ENCODE measurements around the gene SBF1. TPM values are rescaled to one million over a fixed set of nuclear protein-coding genes. Genes with fewer than 3 reads are reported as not detected.

Gene SBF1, protein sequence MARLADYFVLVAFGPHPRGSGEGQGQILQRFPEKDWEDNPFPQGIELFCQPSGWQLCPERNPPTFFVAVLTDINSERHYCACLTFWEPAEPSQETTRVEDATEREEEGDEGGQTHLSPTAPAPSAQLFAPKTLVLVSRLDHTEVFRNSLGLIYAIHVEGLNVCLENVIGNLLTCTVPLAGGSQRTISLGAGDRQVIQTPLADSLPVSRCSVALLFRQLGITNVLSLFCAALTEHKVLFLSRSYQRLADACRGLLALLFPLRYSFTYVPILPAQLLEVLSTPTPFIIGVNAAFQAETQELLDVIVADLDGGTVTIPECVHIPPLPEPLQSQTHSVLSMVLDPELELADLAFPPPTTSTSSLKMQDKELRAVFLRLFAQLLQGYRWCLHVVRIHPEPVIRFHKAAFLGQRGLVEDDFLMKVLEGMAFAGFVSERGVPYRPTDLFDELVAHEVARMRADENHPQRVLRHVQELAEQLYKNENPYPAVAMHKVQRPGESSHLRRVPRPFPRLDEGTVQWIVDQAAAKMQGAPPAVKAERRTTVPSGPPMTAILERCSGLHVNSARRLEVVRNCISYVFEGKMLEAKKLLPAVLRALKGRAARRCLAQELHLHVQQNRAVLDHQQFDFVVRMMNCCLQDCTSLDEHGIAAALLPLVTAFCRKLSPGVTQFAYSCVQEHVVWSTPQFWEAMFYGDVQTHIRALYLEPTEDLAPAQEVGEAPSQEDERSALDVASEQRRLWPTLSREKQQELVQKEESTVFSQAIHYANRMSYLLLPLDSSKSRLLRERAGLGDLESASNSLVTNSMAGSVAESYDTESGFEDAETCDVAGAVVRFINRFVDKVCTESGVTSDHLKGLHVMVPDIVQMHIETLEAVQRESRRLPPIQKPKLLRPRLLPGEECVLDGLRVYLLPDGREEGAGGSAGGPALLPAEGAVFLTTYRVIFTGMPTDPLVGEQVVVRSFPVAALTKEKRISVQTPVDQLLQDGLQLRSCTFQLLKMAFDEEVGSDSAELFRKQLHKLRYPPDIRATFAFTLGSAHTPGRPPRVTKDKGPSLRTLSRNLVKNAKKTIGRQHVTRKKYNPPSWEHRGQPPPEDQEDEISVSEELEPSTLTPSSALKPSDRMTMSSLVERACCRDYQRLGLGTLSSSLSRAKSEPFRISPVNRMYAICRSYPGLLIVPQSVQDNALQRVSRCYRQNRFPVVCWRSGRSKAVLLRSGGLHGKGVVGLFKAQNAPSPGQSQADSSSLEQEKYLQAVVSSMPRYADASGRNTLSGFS (N-terminal part only)
- total RNA-seq (ENCODE audit: unreplicated experiment), result 206 TPM
- long read RNA-seq, partial matches to known transcripts, result 7 of 10 reads
- long read RNA-seq, other reads (novel, unspliced or antisense), result 1 of 10 reads

DNA sequence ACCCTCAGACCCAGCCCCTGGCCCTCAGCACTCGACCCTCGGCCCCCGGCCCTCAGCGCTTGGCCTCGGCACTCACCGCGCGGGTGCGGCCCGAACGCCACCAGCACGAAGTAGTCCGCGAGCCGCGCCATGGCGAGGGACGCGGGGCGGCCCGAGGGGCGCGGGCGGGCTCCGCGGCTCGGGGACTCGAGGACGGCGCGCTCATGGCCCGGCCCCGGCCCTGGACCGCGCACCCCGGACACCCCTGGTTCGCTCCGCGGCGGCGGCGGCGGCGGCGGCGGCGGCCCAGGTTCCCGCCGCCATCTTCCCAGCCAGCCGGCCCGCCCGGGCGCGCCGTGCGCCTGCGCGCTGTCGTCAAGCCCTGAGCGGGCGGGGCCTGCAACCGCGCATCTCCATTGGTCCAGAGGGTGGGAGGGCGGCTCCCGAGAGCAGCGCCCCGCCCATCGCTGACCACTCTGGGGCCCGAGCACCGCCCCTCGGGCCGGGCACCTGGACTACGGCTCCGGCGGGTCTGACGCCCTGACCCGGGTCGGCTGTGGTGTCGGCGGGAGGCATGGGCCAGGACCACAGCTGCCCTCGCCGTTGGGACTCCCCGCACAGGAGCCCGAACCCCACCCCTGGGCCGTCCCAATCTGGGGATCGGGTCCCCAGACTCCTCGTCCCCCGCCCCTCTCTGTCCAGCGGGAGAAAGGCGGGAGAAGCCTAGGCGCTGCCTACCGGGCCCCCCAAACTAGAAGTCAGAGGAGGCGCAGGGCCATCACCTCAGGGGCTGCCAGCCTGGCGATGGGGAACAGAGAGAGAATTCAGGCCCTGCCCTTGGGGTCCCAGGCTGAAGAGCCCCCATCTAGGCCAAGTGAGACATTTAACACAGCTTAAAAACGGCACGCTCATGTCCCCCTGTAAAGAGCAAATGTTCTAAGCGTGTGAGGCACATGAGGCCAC, at the start of gene SBF1:
Gene SBF1 (minus strand): TSS at position 326 of the 942 bp plus-strand sequence. CDS start 195 bp downstream, at position 131.
- Mint-ChIP-seq H3K27ac (ENCODE audit: unreplicated experiment) (peak within 1 kb of the TSS; percentile 90), H3K9me3 (ENCODE audit: unreplicated experiment) (peaks cover 19% of the 10 kb centered on the region), H3K36me3 (ENCODE audit: unreplicated experiment) (no peaks in the 10 kb centered on the region), H3K4me3 (ENCODE audit: unreplicated experiment) (peak within 1 kb of the TSS; percentile 99), H3K27me3 (ENCODE audit: unreplicated experiment) (peaks cover 18% of the 10 kb centered on the region), H3K4me1 (ENCODE audit: low read depth, unreplicated experiment) (peaks cover 32% of the 10 kb centered on the region)
- TF ChIP-seq CTCF (IDR thresholded peaks at IDR 0.05; ENCODE audit: partially characterized antibody, unreplicated experiment), result no peak
- DNase-seq, result peak; percentile 94

DNA sequence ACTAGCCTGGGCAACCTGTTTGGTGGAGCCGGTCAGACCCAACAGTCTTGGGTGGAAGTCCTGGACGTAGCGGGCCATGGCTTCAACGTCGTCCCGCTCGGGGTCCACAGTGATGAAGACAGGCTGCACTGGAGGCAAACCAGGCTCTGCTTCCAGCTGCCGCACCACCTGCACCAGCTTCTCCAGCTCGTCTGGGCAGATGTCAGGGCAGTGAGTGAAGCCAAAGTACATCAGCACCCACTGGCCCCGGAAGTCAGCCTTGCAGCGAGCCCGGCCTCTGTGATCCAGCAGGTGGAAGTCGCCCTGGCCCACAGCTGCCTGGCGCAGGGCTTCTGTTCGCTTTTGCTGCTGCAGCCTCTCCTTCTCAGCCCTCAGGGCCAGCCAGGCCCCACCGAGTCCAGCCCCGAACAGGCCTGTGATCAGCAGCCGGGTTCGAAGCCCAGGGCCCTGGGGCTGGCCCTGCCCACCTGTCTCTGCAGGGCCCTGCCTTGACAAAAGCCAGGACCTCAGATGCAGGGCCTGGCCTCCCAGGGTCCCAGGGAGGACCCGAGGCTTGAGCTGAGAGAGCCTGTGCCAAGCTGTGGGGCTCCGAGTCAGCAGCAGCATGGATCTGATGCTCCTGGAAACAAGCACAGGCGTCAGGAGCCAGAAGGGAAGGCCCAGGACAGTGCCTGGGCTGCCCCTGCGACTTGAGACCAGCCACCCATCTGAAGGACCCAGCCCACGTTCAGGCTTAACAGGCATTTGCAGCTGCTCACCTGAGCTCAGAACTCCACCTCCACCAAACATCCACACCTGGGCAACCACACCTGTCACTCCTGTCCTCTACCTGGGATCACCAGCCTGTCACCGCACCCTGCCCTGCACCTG, 49.2 kb upstream of the SBF1 start:
- H3K27ac Mint-ChIP-seq (ENCODE audit: unreplicated experiment), result peak overlapping the region; percentile 93

DNA sequence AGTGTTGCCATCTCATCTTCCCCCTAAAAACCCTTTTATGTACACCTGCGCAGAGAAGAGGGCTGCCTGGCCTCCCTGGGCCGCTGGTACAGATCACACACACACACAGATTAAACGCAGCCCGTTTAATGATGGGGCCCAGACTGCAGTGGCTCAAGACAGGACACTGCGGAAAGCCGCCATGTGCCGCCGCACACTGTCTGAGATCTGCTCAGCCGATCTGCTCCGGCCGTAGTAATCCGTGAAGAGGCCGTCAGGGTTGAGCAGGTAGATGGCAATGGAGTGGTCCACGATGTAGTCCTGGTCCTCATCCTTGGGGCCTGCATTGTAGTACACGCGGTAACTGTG, 48.6 kb upstream of the SBF1 start:
- DNase-seq, result no peak
- Mint-ChIP-seq H3K4me1 (ENCODE audit: low read depth, unreplicated experiment) (peaks cover 11% of the 10 kb centered on the region), H3K27me3 (ENCODE audit: unreplicated experiment) (peaks cover 21% of the 10 kb centered on the region), H3K9me3 (ENCODE audit: unreplicated experiment) (peaks cover 13% of the 10 kb centered on the region), H3K27ac (ENCODE audit: unreplicated experiment) (no peak overlapping the region), H3K36me3 (ENCODE audit: unreplicated experiment) (peaks cover 5% of the 10 kb centered on the region), H3K4me3 (ENCODE audit: unreplicated experiment) (no peak overlapping the region)
- TF ChIP-seq CTCF (IDR thresholded peaks at IDR 0.05; ENCODE audit: partially characterized antibody, unreplicated experiment), result no peak

More for the DNA sequence above, 49.2 kb upstream of the SBF1 start:
- peak overlapping the region; percentile 97 for H3K4me3 Mint-ChIP-seq (ENCODE audit: unreplicated experiment)
- no peak for TF ChIP-seq CTCF (IDR thresholded peaks at IDR 0.05; ENCODE audit: partially characterized antibody, unreplicated experiment)
- H3K36me3 Mint-ChIP-seq (ENCODE audit: unreplicated experiment), result peaks cover 5% of the 10 kb centered on the region
- peaks cover 11% of the 10 kb centered on the region for H3K4me1 Mint-ChIP-seq (ENCODE audit: low read depth, unreplicated experiment)
- H3K9me3 Mint-ChIP-seq (ENCODE audit: unreplicated experiment), result peaks cover 15% of the 10 kb centered on the region
- peaks cover 23% of the 10 kb centered on the region for H3K27me3 Mint-ChIP-seq (ENCODE audit: unreplicated experiment)
- no peak for DNase-seq

All from glutamatergic neuron (in vitro differentiated cells).